Nephron progenitor cell (in vitro differentiated cells): ENCODE data around the gene MYRF.

ENCODE experiments used
- DNase-seq: peaks from one replicate; pipeline ENCODE4 v3.0.0; 2021
- H3K27ac Mint-ChIP-seq: 2 replicates; pipeline ENCODE4 v1.8.0; 2021; ENCODE audit warnings: mild to moderate bottlenecking, moderate library complexity, mixed read lengths
- H3K27me3 Mint-ChIP-seq: 2 replicates; pipeline ENCODE4 v1.8.0; 2021; ENCODE audit warnings: mild to moderate bottlenecking, low read depth, mixed read lengths; ENCODE audit not compliant: poor library complexity
- H3K36me3 Mint-ChIP-seq: 2 replicates; pipeline ENCODE4 v1.8.0; 2021; ENCODE audit warnings: low read depth, mixed read lengths
- H3K4me1 Mint-ChIP-seq: 2 replicates; pipeline ENCODE4 v1.8.0; 2021; ENCODE audit warnings: mixed read lengths
- H3K4me3 Mint-ChIP-seq: 2 replicates; pipeline ENCODE4 v1.8.0; 2021; ENCODE audit warnings: mild to moderate bottlenecking, moderate library complexity, mixed read lengths
- H3K9me3 Mint-ChIP-seq: 2 replicates; pipeline ENCODE4 v1.8.0; 2021; ENCODE audit warnings: mild to moderate bottlenecking, moderate library complexity, mixed read lengths
- CTCF ChIP-seq: fragments of 200-600 bp; sonication (generic); IDR thresholded peaks from 2 replicates; pipeline ENCODE4 v1.5.0; 2021; ENCODE audit warnings: antibody characterized with exemption

The MYRF gene

DNA sequence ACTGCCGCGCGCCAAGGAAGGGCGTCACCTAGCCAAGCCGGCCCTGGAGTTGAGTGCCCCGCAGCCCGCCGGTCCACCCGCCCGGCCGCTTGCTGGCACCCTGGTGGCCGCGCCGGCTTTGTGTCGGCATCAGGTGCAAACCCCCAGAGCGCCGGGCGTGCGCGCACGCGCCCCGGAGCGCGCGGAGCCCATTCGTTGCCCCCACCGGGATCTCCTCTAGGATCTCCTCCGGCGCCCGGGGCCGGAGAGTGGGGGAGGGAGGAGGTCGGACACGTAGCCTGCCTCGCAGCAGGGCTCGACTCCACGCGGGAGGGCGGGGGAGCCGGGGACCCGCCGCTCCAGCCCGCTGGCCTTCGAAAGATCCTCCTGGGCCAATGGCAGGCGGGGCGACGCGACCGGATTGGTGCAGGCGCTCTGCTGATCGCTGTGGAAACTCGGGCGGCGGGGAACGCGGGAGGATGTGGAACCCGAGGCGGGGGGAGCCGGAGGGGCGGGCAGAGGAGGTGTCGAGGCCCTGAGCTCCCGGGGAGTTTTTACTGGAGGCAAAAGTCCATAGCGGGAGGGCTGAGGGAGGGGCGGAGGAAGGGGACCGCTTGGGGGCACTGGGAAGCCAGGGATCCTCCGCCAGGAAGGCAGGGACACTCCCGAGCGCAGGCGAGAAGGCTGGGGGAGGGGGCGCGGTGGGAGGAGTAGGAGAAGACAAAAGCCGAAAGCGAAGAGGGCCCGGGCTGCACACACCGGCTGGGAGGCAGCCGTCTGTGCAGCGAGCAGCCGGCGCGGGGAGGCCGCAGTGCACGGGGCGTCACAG is 75.3 kb downstream of the MYRF start, which contains the start of gene FADS2:
TSS of gene FADS2 (plus strand) at position 730 of the 808 bp plus-strand sequence. CDS start 91 bp downstream, outside the sequence.
- Mint-ChIP-seq H3K4me1 (peaks cover 54% of the 10 kb centered on the region), H3K9me3 (no peaks in the 10 kb centered on the region), H3K4me3 (peak within 1 kb of the TSS; percentile 95), H3K27ac (peak within 1 kb of the TSS; percentile 97), H3K27me3 (no peaks in the 10 kb centered on the region), H3K36me3 (peaks cover 36% of the 10 kb centered on the region)
- DNase-seq = peak; percentile 94
- no peak for TF ChIP-seq CTCF

GRCh38 chr11:61828379-61828628 is 75.9 kb downstream of the MYRF start:
- Mint-ChIP-seq H3K4me1 (peaks cover 59% of the 10 kb centered on the region), H3K27me3 (no peaks in the 10 kb centered on the region), H3K27ac (peak overlapping the region; percentile 97), H3K9me3 (no peaks in the 10 kb centered on the region), H3K4me3 (peak overlapping the region; percentile 95), H3K36me3 (peaks cover 36% of the 10 kb centered on the region)
- no peak for DNase-seq
- no peak for TF ChIP-seq CTCF

GRCh38 chr11:61828629-61829407 is 76.4 kb downstream of the MYRF start:
- Mint-ChIP-seq H3K4me1 (peaks cover 64% of the 10 kb centered on the region), H3K4me3 (peak overlapping the region; percentile 95), H3K27ac (peak overlapping the region; percentile 97), H3K27me3 (no peaks in the 10 kb centered on the region), H3K36me3 (peaks cover 41% of the 10 kb centered on the region), H3K9me3 (no peaks in the 10 kb centered on the region)
- DNase-seq = peak; percentile 63
- peak; percentile 32 for TF ChIP-seq CTCF

GRCh38 chr11:61829806-61830205 is 77.4 kb downstream of the MYRF start:
- no peaks in the 10 kb centered on the region for H3K27me3 Mint-ChIP-seq
- no peak for DNase-seq
- TF ChIP-seq CTCF = no peak
- peak overlapping the region; percentile 95 for H3K4me3 Mint-ChIP-seq
- peaks cover 39% of the 10 kb centered on the region for H3K36me3 Mint-ChIP-seq
- H3K9me3 Mint-ChIP-seq = no peaks in the 10 kb centered on the region
- H3K4me1 Mint-ChIP-seq = peaks cover 74% of the 10 kb centered on the region
- peak overlapping the region; percentile 95 for H3K27ac Mint-ChIP-seq

- Mint-ChIP-seq H3K4me1 (peaks cover 81% of the 10 kb centered on the region), H3K27me3 (no peaks in the 10 kb centered on the region), H3K36me3 (peaks cover 40% of the 10 kb centered on the region), H3K4me3 (peak overlapping the region; percentile 95), H3K9me3 (no peaks in the 10 kb centered on the region), H3K27ac (peak overlapping the region; percentile 33)
- no peak for DNase-seq
- no peak for TF ChIP-seq CTCF
Observed at GRCh38 chr11:61830237-61831105, 78.0 kb downstream of the MYRF start.
